K562 (cell line): ENCODE data around the gene ACY1.

Source experiments
- BDP1 ChIP-seq: IDR thresholded peaks from 3 replicates; pipeline ENCODE4 v1.6.1; 2011; ENCODE audit not compliant: insufficient read length, insufficient read depth
- EZH2 ChIP-seq: IDR thresholded peaks from 2 replicates; pipeline ENCODE4 v1.6.1; 2012; ENCODE audit warnings: low read depth, mild to moderate bottlenecking, inconsistent platforms, low read length, borderline replicate concordance
- POLR2AphosphoS5 ChIP-seq: IDR thresholded peaks from 2 replicates; pipeline ENCODE4 v1.6.1; 2011; ENCODE audit warnings: mild to moderate bottlenecking, low read depth, low read length, moderate library complexity; ENCODE audit not compliant: control insufficient read depth, insufficient read depth
- SMARCC2 ChIP-seq: fragments of 450-650 bp; IDR thresholded peaks from 2 replicates; pipeline ENCODE4 v1.6.1; 2017; ENCODE audit warnings: antibody characterized with exemption, moderate library complexity, mild to moderate bottlenecking, low read depth
- SMARCE1 ChIP-seq: fragments of 450-650 bp; IDR thresholded peaks from 2 replicates; pipeline ENCODE4 v1.7.1; 2016; ENCODE audit warnings: mild to moderate bottlenecking
- TSC22D4 ChIP-seq: fragments of 450-650 bp; IDR thresholded peaks from 2 replicates; pipeline ENCODE4 v1.6.1; 2016; ENCODE audit warnings: missing genetic modification characterization, missing biosample characterization, control low read depth
- ZC3H8 ChIP-seq: fragments of 450-650 bp; IDR thresholded peaks from 2 replicates; pipeline ENCODE4 v1.6.1; 2017
- ZNF184 ChIP-seq: sonication (generic); formaldehyde crosslinking; IDR thresholded peaks from 2 replicates; pipeline ENCODE4 v1.5.0; 2020; ENCODE audit warnings: missing genetic modification reagents
- ZNF217 ChIP-seq: sonication (generic); formaldehyde crosslinking; IDR thresholded peaks from 2 replicates; pipeline ENCODE4 v1.8.0; 2022; ENCODE audit warnings: mild to moderate bottlenecking, missing genetic modification reagents
- ZNF76 ChIP-seq: fragments of 250-450 bp; sonication (Bioruptor Pico); IDR thresholded peaks from 2 replicates; pipeline ENCODE4 v1.4.0; 2020; ENCODE audit warnings: mild to moderate bottlenecking, moderate library complexity, borderline replicate concordance
- TF ChIP-seq, protein P1 (sequence below), 3 experiments: IDR thresholded peaks in 2 of 3; conservative IDR thresholded peaks in 1 of 3; 2 replicates each; pipeline ENCODE4 v1.5.1; 2011 to 2012; ENCODE audit warnings: low read length in 3 of 3, mild to moderate bottlenecking in 3 of 3, control low read depth in 2 of 3, improper control_type of control experiment in 1 of 3, inconsistent platforms in 1 of 3, low read depth in 1 of 3, mixed read lengths in 1 of 3, moderate library complexity in 1 of 3; ENCODE audit not compliant: insufficient read depth in 2 of 3
- TF ChIP-seq, protein P2 (sequence below), 2 experiments: fragments of 450-650 bp in 1 of 2; IDR thresholded peaks; 2 replicates each; pipeline ENCODE4 v1.6.1; 2011 to 2017; ENCODE audit warnings: low read depth in 2 of 2, antibody characterized with exemption in 1 of 2, borderline replicate concordance in 1 of 2, low read length in 1 of 2, mild to moderate bottlenecking in 1 of 2, mixed read lengths in 1 of 2; ENCODE audit not compliant: control insufficient read depth in 1 of 2
- TF ChIP-seq, protein P3 (sequence below): sonication (generic); formaldehyde crosslinking; IDR thresholded peaks from 2 replicates; pipeline ENCODE4 v1.8.0; 2022; ENCODE audit warnings: mild to moderate bottlenecking, low read depth, missing genetic modification reagents
- TF ChIP-seq, protein P4 (sequence below): IDR thresholded peaks from 2 replicates; pipeline ENCODE4 v1.6.1; 2016; ENCODE audit warnings: missing genetic modification characterization, missing compliant biosample characterization

DNA sequence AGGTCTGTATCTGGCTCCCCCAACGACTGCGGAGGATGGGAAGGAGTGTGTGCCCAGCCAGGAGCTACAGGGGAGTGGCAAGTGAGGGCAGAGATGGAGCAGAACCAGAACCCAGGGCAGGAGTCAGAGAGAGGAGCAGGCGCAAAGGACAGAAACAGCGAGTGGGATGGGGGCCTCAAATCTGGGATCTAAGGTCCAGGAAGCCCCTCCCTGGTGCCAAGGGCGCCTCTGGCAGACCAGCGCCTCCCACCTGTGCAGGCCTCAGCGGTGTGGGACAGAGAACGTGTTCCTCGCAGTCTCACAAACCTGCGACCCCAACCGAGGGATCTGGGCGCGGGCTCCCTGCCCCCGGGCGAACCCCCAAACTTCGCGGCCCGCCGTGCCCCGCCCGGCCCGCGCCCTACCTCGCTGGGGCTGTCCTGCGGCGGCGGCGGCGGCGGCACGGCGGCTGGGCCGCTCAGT is 16.4 kb upstream of the ACY1 start:
- TF ChIP-seq ZNF184 (CRISPR knock-in tag) (no peak), EZH2 (no peak), SMARCE1 (no peak), BDP1 (no peak), SMARCC2 (no peak), ZNF217 (CRISPR knock-in tag) (no peak), TSC22D4 (tag) (no peak), ZC3H8 (no peak), ZNF76 (CRISPR knock-in tag) (no peak), POLR2AphosphoS5 (no peak)
- TF ChIP-seq, protein P1, sequence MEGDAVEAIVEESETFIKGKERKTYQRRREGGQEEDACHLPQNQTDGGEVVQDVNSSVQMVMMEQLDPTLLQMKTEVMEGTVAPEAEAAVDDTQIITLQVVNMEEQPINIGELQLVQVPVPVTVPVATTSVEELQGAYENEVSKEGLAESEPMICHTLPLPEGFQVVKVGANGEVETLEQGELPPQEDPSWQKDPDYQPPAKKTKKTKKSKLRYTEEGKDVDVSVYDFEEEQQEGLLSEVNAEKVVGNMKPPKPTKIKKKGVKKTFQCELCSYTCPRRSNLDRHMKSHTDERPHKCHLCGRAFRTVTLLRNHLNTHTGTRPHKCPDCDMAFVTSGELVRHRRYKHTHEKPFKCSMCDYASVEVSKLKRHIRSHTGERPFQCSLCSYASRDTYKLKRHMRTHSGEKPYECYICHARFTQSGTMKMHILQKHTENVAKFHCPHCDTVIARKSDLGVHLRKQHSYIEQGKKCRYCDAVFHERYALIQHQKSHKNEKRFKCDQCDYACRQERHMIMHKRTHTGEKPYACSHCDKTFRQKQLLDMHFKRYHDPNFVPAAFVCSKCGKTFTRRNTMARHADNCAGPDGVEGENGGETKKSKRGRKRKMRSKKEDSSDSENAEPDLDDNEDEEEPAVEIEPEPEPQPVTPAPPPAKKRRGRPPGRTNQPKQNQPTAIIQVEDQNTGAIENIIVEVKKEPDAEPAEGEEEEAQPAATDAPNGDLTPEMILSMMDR (IDR thresholded peaks at IDR 0.05 in 2 of 3, conservative IDR thresholded peaks at IDR 0.05 in 1 of 3; ENCODE audit: insufficient read depth in 2 of 3, low read depth in 1 of 3, low read length in 3 of 3): no peak
- TF ChIP-seq, protein P2, sequence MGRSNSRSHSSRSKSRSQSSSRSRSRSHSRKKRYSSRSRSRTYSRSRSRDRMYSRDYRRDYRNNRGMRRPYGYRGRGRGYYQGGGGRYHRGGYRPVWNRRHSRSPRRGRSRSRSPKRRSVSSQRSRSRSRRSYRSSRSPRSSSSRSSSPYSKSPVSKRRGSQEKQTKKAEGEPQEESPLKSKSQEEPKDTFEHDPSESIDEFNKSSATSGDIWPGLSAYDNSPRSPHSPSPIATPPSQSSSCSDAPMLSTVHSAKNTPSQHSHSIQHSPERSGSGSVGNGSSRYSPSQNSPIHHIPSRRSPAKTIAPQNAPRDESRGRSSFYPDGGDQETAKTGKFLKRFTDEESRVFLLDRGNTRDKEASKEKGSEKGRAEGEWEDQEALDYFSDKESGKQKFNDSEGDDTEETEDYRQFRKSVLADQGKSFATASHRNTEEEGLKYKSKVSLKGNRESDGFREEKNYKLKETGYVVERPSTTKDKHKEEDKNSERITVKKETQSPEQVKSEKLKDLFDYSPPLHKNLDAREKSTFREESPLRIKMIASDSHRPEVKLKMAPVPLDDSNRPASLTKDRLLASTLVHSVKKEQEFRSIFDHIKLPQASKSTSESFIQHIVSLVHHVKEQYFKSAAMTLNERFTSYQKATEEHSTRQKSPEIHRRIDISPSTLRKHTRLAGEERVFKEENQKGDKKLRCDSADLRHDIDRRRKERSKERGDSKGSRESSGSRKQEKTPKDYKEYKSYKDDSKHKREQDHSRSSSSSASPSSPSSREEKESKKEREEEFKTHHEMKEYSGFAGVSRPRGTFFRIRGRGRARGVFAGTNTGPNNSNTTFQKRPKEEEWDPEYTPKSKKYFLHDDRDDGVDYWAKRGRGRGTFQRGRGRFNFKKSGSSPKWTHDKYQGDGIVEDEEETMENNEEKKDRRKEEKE (IDR thresholded peaks at IDR 0.05; ENCODE audit: borderline replicate concordance in 1 of 2, control insufficient read depth in 1 of 2, low read depth in 2 of 2, low read length in 1 of 2): no peak
- TF ChIP-seq, protein P3, sequence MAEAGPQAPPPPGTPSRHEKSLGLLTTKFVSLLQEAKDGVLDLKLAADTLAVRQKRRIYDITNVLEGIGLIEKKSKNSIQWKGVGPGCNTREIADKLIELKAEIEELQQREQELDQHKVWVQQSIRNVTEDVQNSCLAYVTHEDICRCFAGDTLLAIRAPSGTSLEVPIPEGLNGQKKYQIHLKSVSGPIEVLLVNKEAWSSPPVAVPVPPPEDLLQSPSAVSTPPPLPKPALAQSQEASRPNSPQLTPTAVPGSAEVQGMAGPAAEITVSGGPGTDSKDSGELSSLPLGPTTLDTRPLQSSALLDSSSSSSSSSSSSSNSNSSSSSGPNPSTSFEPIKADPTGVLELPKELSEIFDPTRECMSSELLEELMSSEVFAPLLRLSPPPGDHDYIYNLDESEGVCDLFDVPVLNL: no peak
- TF ChIP-seq, protein P4, sequence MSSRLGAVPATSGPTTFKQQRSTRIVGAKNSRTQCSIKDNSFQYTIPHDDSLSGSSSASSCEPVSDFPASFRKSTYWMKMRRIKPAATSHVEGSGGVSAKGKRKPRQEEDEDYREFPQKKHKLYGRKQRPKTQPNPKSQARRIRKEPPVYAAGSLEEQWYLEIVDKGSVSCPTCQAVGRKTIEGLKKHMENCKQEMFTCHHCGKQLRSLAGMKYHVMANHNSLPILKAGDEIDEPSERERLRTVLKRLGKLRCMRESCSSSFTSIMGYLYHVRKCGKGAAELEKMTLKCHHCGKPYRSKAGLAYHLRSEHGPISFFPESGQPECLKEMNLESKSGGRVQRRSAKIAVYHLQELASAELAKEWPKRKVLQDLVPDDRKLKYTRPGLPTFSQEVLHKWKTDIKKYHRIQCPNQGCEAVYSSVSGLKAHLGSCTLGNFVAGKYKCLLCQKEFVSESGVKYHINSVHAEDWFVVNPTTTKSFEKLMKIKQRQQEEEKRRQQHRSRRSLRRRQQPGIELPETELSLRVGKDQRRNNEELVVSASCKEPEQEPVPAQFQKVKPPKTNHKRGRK (tag): no peak
